ENCODE measurements around the gene RTF1. TPM values are rescaled to one million over a fixed set of nuclear protein-coding genes. Genes with fewer than 3 reads are reported as not detected.
"Not testable (repeated sequence)": the region's sequence is repeated elsewhere in the genome, so short reads cannot be mapped to it uniquely, and the experiment has no call there.

Gene RTF1
- total RNA-seq, 4 donors from 2014 or later = 22.0 to 66.9 (median 36.1) TPM

GRCh38 chr15:41423979-41424659 is 7.2 kb downstream of the RTF1 start:
- Histone ChIP-seq H3K4me1 (peaks cover 23% of the 10 kb centered on the region), H3K27ac (no peak overlapping the region), H3K27me3 (no peaks in the 10 kb centered on the region), H3K9me3 (no peaks in the 10 kb centered on the region), H3K4me3 (no peak overlapping the region), H3K36me3 (no peaks in the 10 kb centered on the region)
- 89% methylated on average over 7 of the region's 7 CpGs for WGBS
- DNase-seq (ENCODE audit: low spot score in 2 of 2) = no peak
- TF ChIP-seq EP300 (IDR thresholded peaks at IDR 0.05) (no peak), POLR2A (IDR thresholded peaks at IDR 0.05) (no peak), POLR2AphosphoS5 (IDR thresholded peaks at IDR 0.05) (no peak), CTCF (IDR thresholded peaks at IDR 0.05) (no peak)

- WGBS = 94% methylated on average over 14 of the region's 14 CpGs
- no peak for TF ChIP-seq POLR2A (IDR thresholded peaks at IDR 0.05)
- TF ChIP-seq CTCF (IDR thresholded peaks at IDR 0.05) = no peak
- TF ChIP-seq POLR2AphosphoS5 (IDR thresholded peaks at IDR 0.05) = no peak
- no peak for TF ChIP-seq EP300 (IDR thresholded peaks at IDR 0.05)
- Histone ChIP-seq H3K9me3 (no peaks in the 10 kb centered on the region), H3K4me1 (peaks cover 18% of the 10 kb centered on the region), H3K4me3 (no peak overlapping the region), H3K27me3 (no peaks in the 10 kb centered on the region), H3K36me3 (no peaks in the 10 kb centered on the region), H3K27ac (no peak overlapping the region)
- DNase-seq (ENCODE audit: low spot score in 2 of 2) = no peak
Observed at GRCh38 chr15:41424809-41425208, 7.9 kb downstream of the RTF1 start.

GRCh38 chr15:41425907-41426306 is 9.0 kb downstream of the RTF1 start:
- not testable (repeated sequence) for H3K4me3 ChIP-seq; H3K27ac ChIP-seq; H3K4me1 ChIP-seq; H3K27me3 ChIP-seq; DNase-seq (ENCODE audit: low spot score in 2 of 2); H3K36me3 ChIP-seq; H3K9me3 ChIP-seq
- WGBS = 92% methylated on average over 5 of the region's 5 CpGs

GRCh38 chr15:41429003-41429890 is 12.4 kb downstream of the RTF1 start:
- 93% methylated on average over 10 of the region's 10 CpGs for WGBS
- H3K27me3 ChIP-seq = no peaks in the 10 kb centered on the region
- TF ChIP-seq EP300 (IDR thresholded peaks at IDR 0.05) (no peak), POLR2AphosphoS5 (IDR thresholded peaks at IDR 0.05) (no peak), CTCF (IDR thresholded peaks at IDR 0.05) (no peak), POLR2A (IDR thresholded peaks at IDR 0.05) (no peak)
- H3K4me3 ChIP-seq = no peak overlapping the region
- H3K27ac ChIP-seq = no peak overlapping the region
- no peaks in the 10 kb centered on the region for H3K4me1 ChIP-seq
- H3K36me3 ChIP-seq = peaks cover 7% of the 10 kb centered on the region
- no peaks in the 10 kb centered on the region for H3K9me3 ChIP-seq
- no peak for DNase-seq (ENCODE audit: low spot score in 2 of 2)

GRCh38 chr15:41435037-41435786 is 18.3 kb downstream of the RTF1 start:
- Histone ChIP-seq H3K27ac (no peak overlapping the region), H3K36me3 (peaks cover 30% of the 10 kb centered on the region), H3K9me3 (no peaks in the 10 kb centered on the region), H3K4me3 (no peak overlapping the region), H3K4me1 (no peaks in the 10 kb centered on the region), H3K27me3 (no peaks in the 10 kb centered on the region)
- no peak for DNase-seq (ENCODE audit: low spot score in 2 of 2)
- no peak for TF ChIP-seq POLR2AphosphoS5 (IDR thresholded peaks at IDR 0.05)
- no peak for TF ChIP-seq CTCF (IDR thresholded peaks at IDR 0.05)
- no peak for TF ChIP-seq EP300 (IDR thresholded peaks at IDR 0.05)
- WGBS = 86% methylated on average over 4 of the region's 4 CpGs
